ENCODE data around the gene VMP1. TPM values are rescaled to one million over a fixed set of nuclear protein-coding genes. Genes with fewer than 3 reads are reported as not detected.
"Not testable (repeated sequence)": the region's sequence is repeated elsewhere in the genome, so short reads cannot be mapped to it uniquely, and the experiment has no call there.

The VMP1 gene
- polyA plus RNA-seq, 4 donors, result 62.1 to 178 (median 97.2) TPM

GRCh38 chr17:59798111-59798510, 90.7 kb downstream of the VMP1 start:
- Histone ChIP-seq H3K36me3 (ENCODE audit: control insufficient read depth in 3 of 3, insufficient read depth in 2 of 3, low read depth in 1 of 3, low read length in 3 of 3) (peaks cover 0 to 17% (median 0%) of the 10 kb centered on the region in 3 donors), H3K4me1 (ENCODE audit: control insufficient read depth in 3 of 3, insufficient read depth in 2 of 3, low read depth in 1 of 3, low read length in 2 of 3) (no peaks in the 10 kb centered on the region), H3K27me3 (ENCODE audit: control insufficient read depth in 3 of 3, insufficient read depth in 3 of 3, low read length in 3 of 3) (no peaks in the 10 kb centered on the region), H3K27ac (ENCODE audit: low read depth in 1 of 3, low read length in 2 of 3) (no peak overlapping the region), H3K4me3 (ENCODE audit: low read depth in 1 of 3, low read length in 3 of 3) (no peak overlapping the region), H3K9me3 (ENCODE audit: control insufficient read depth in 2 of 2, insufficient read depth in 1 of 2, low read depth in 1 of 2, low read length in 1 of 2) (no peaks in the 10 kb centered on the region)
- DNase-seq (no peak), FAIRE-seq (no peak)
- WGBS, 3 donors, result 73 to 94% (median 87%) methylated on average over 4 of the region's 4 CpGs

- no peak for DNase-seq
- Histone ChIP-seq H3K9me3 (ENCODE audit: control insufficient read depth in 2 of 2, insufficient read depth in 1 of 2, low read depth in 1 of 2, low read length in 1 of 2) (no peaks in the 10 kb centered on the region), H3K4me1 (ENCODE audit: control insufficient read depth in 3 of 3, insufficient read depth in 2 of 3, low read depth in 1 of 3, low read length in 2 of 3) (no peaks in the 10 kb centered on the region), H3K27me3 (ENCODE audit: control insufficient read depth in 3 of 3, insufficient read depth in 3 of 3, low read length in 3 of 3) (no peaks in the 10 kb centered on the region), H3K27ac (ENCODE audit: low read depth in 1 of 3, low read length in 2 of 3) (no peak overlapping the region), H3K36me3 (ENCODE audit: control insufficient read depth in 3 of 3, insufficient read depth in 2 of 3, low read depth in 1 of 3, low read length in 3 of 3) (peaks cover 0 to 14% (median 0%) of the 10 kb centered on the region in 3 donors), H3K4me3 (ENCODE audit: low read depth in 1 of 3, low read length in 3 of 3) (no peak overlapping the region)
- FAIRE-seq, result no peak
- WGBS, 3 donors, result 86 to 97% (median 95%) methylated on average over 6 of the region's 6 CpGs
These were observed 93.1 kb downstream of the VMP1 start for GRCh38 chr17:59800530-59800942.

- Histone ChIP-seq H3K4me3 (ENCODE audit: low read depth in 1 of 3, low read length in 3 of 3) (no peak overlapping the region), H3K27ac (ENCODE audit: low read depth in 1 of 3, low read length in 2 of 3) (peak overlapping the region in 1 of 3 donors; percentile 61), H3K9me3 (ENCODE audit: control insufficient read depth in 2 of 2, insufficient read depth in 1 of 2, low read depth in 1 of 2, low read length in 1 of 2) (no peaks in the 10 kb centered on the region), H3K4me1 (ENCODE audit: control insufficient read depth in 3 of 3, insufficient read depth in 2 of 3, low read depth in 1 of 3, low read length in 2 of 3) (no peaks in the 10 kb centered on the region), H3K36me3 (ENCODE audit: control insufficient read depth in 3 of 3, insufficient read depth in 2 of 3, low read depth in 1 of 3, low read length in 3 of 3) (peaks cover 0 to 16% (median 0%) of the 10 kb centered on the region in 3 donors), H3K27me3 (ENCODE audit: control insufficient read depth in 3 of 3, insufficient read depth in 3 of 3, low read length in 3 of 3) (no peaks in the 10 kb centered on the region)
- FAIRE-seq (no peak), DNase-seq (no peak)
- WGBS, 3 donors, result 95 to 97% (median 97%) methylated on average over 5 of the region's 5 CpGs
These were observed 94.7 kb downstream of the VMP1 start for GRCh38 chr17:59802160-59802559.

GRCh38 chr17:59804901-59805465, 97.5 kb downstream of the VMP1 start:
- peak overlapping the region in 1 of 3 donors; percentile 7 for H3K27ac ChIP-seq (ENCODE audit: low read depth in 1 of 3, low read length in 2 of 3)
- FAIRE-seq (no peak), DNase-seq (no peak)
- WGBS, 3 donors, result 60 to 97% (median 75%) methylated on average over 6 of the region's 6 CpGs
- no peaks in the 10 kb centered on the region for H3K9me3 ChIP-seq (ENCODE audit: control insufficient read depth in 2 of 2, insufficient read depth in 1 of 2, low read depth in 1 of 2, low read length in 1 of 2)
- H3K36me3 ChIP-seq (ENCODE audit: control insufficient read depth in 3 of 3, insufficient read depth in 2 of 3, low read depth in 1 of 3, low read length in 3 of 3), result peaks cover 0 to 18% (median 0%) of the 10 kb centered on the region in 3 donors
- no peaks in the 10 kb centered on the region for H3K4me1 ChIP-seq (ENCODE audit: control insufficient read depth in 3 of 3, insufficient read depth in 2 of 3, low read depth in 1 of 3, low read length in 2 of 3)
- no peak overlapping the region for H3K4me3 ChIP-seq (ENCODE audit: low read depth in 1 of 3, low read length in 3 of 3)
- no peaks in the 10 kb centered on the region for H3K27me3 ChIP-seq (ENCODE audit: control insufficient read depth in 3 of 3, insufficient read depth in 3 of 3, low read length in 3 of 3)

- H3K27ac ChIP-seq (ENCODE audit: low read depth in 1 of 3, low read length in 2 of 3); H3K4me3 ChIP-seq (ENCODE audit: low read depth in 1 of 3, low read length in 3 of 3); H3K9me3 ChIP-seq (ENCODE audit: control insufficient read depth in 2 of 2, insufficient read depth in 1 of 2, low read depth in 1 of 2, low read length in 1 of 2); DNase-seq; FAIRE-seq; H3K4me1 ChIP-seq (ENCODE audit: control insufficient read depth in 3 of 3, insufficient read depth in 2 of 3, low read depth in 1 of 3, low read length in 2 of 3); H3K27me3 ChIP-seq (ENCODE audit: control insufficient read depth in 3 of 3, insufficient read depth in 3 of 3, low read length in 3 of 3): not testable (repeated sequence)
- H3K36me3 ChIP-seq (ENCODE audit: control insufficient read depth in 3 of 3, insufficient read depth in 2 of 3, low read depth in 1 of 3, low read length in 3 of 3), result peaks cover 2 to 18% (median 2%) of the 10 kb centered on the region in 3 donors
- WGBS, 3 donors, result 94 to 99% (median 95%) methylated on average over 6 of the region's 6 CpGs
These were observed 98.9 kb downstream of the VMP1 start for GRCh38 chr17:59806322-59806721.

GRCh38 chr17:59807892-59808509, 100.5 kb downstream of the VMP1 start:
- H3K27ac ChIP-seq (ENCODE audit: low read depth in 1 of 3, low read length in 2 of 3), result no peak overlapping the region
- WGBS, 3 donors, result 72 to 92% (median 90%) methylated on average over 4 of the region's 4 CpGs
- H3K4me1 ChIP-seq (ENCODE audit: control insufficient read depth in 3 of 3, insufficient read depth in 2 of 3, low read depth in 1 of 3, low read length in 2 of 3), result no peaks in the 10 kb centered on the region
- H3K9me3 ChIP-seq (ENCODE audit: control insufficient read depth in 2 of 2, insufficient read depth in 1 of 2, low read depth in 1 of 2, low read length in 1 of 2), result no peaks in the 10 kb centered on the region
- H3K4me3 ChIP-seq (ENCODE audit: low read depth in 1 of 3, low read length in 3 of 3), result no peak overlapping the region
- H3K27me3 ChIP-seq (ENCODE audit: control insufficient read depth in 3 of 3, insufficient read depth in 3 of 3, low read length in 3 of 3), result no peaks in the 10 kb centered on the region
- no peak for DNase-seq
- FAIRE-seq, result no peak
- H3K36me3 ChIP-seq (ENCODE audit: control insufficient read depth in 3 of 3, insufficient read depth in 2 of 3, low read depth in 1 of 3, low read length in 3 of 3), result peaks cover 2 to 18% (median 3%) of the 10 kb centered on the region in 3 donors

GRCh38 chr17:59810894-59811153, 103.4 kb downstream of the VMP1 start:
- FAIRE-seq (no peak), DNase-seq (no peak)
- no peak overlapping the region for H3K27ac ChIP-seq (ENCODE audit: low read depth in 1 of 3, low read length in 2 of 3)
- no peak overlapping the region for H3K4me3 ChIP-seq (ENCODE audit: low read depth in 1 of 3, low read length in 3 of 3)
- peaks cover 2 to 18% (median 3%) of the 10 kb centered on the region in 3 donors for H3K36me3 ChIP-seq (ENCODE audit: control insufficient read depth in 3 of 3, insufficient read depth in 2 of 3, low read depth in 1 of 3, low read length in 3 of 3)
- H3K9me3 ChIP-seq (ENCODE audit: control insufficient read depth in 2 of 2, insufficient read depth in 1 of 2, low read depth in 1 of 2, low read length in 1 of 2), result no peaks in the 10 kb centered on the region
- H3K27me3 ChIP-seq (ENCODE audit: control insufficient read depth in 3 of 3, insufficient read depth in 3 of 3, low read length in 3 of 3), result no peaks in the 10 kb centered on the region
- peaks cover 0 to 10% (median 0%) of the 10 kb centered on the region in 3 donors for H3K4me1 ChIP-seq (ENCODE audit: control insufficient read depth in 3 of 3, insufficient read depth in 2 of 3, low read depth in 1 of 3, low read length in 2 of 3)
- whole genome bisulfite sequencing, 3 donors, result 86 to 95% (median 90%) methylated on average over 1 of the region's 1 CpG

- Histone ChIP-seq H3K27ac (ENCODE audit: low read depth in 1 of 3, low read length in 2 of 3) (peak overlapping the region in 1 of 3 donors; percentile 32), H3K36me3 (ENCODE audit: control insufficient read depth in 3 of 3, insufficient read depth in 2 of 3, low read depth in 1 of 3, low read length in 3 of 3) (peaks cover 2 to 18% (median 3%) of the 10 kb centered on the region in 3 donors), H3K4me1 (ENCODE audit: control insufficient read depth in 3 of 3, insufficient read depth in 2 of 3, low read depth in 1 of 3, low read length in 2 of 3) (peaks cover 0 to 10% (median 0%) of the 10 kb centered on the region in 3 donors), H3K27me3 (ENCODE audit: control insufficient read depth in 3 of 3, insufficient read depth in 3 of 3, low read length in 3 of 3) (no peaks in the 10 kb centered on the region), H3K4me3 (ENCODE audit: low read depth in 1 of 3, low read length in 3 of 3) (no peak overlapping the region), H3K9me3 (ENCODE audit: control insufficient read depth in 2 of 2, insufficient read depth in 1 of 2, low read depth in 1 of 2, low read length in 1 of 2) (no peaks in the 10 kb centered on the region)
- DNase-seq (no peak), FAIRE-seq (no peak)
- WGBS, 3 donors, result 94 to 96% (median 96%) methylated on average over 1 of the region's 1 CpG
These were observed 103.8 kb downstream of the VMP1 start for GRCh38 chr17:59811209-59811608.

- Histone ChIP-seq H3K27me3 (ENCODE audit: control insufficient read depth in 3 of 3, insufficient read depth in 3 of 3, low read length in 3 of 3) (no peaks in the 10 kb centered on the region), H3K36me3 (ENCODE audit: control insufficient read depth in 3 of 3, insufficient read depth in 2 of 3, low read depth in 1 of 3, low read length in 3 of 3) (peaks cover 2 to 25% (median 3%) of the 10 kb centered on the region in 3 donors), H3K4me3 (ENCODE audit: low read depth in 1 of 3, low read length in 3 of 3) (no peak overlapping the region), H3K9me3 (ENCODE audit: control insufficient read depth in 2 of 2, insufficient read depth in 1 of 2, low read depth in 1 of 2, low read length in 1 of 2) (no peaks in the 10 kb centered on the region), H3K27ac (ENCODE audit: low read depth in 1 of 3, low read length in 2 of 3) (no peak overlapping the region), H3K4me1 (ENCODE audit: control insufficient read depth in 3 of 3, insufficient read depth in 2 of 3, low read depth in 1 of 3, low read length in 2 of 3) (peaks cover 0 to 10% (median 0%) of the 10 kb centered on the region in 3 donors)
- WGBS, 3 donors, result 72 to 80% (median 77%) methylated on average over 3 of the region's 3 CpGs
- no peak for FAIRE-seq
- DNase-seq, result no peak
These were observed 104.7 kb downstream of the VMP1 start for GRCh38 chr17:59812139-59812538.
